Measurements from ENCODE around the gene CCKAR.
A peak's percentile ranks its signal among the peaks of the same experiment; 100 is the strongest.

Gene CCKAR

GRCh38 chr4:26454961-26455360 lies 35.3 kb downstream of the CCKAR start:
- Mint-ChIP-seq H3K27ac (no peak overlapping the region), H3K9me3 (no peaks in the 10 kb centered on the region), H3K4me3 (no peak overlapping the region), H3K27me3 (peaks cover 12% of the 10 kb centered on the region), H3K4me1 (peaks cover 14% of the 10 kb centered on the region)
- no peak for DNase-seq
- ATAC-seq, result no peak

- Mint-ChIP-seq H3K9me3 (peaks cover 4 to 9% of the 10 kb centered on the region in 2 donors), H3K4me1 (no peaks in the 10 kb centered on the region), H3K4me3 (no peak overlapping the region), H3K27me3 (peaks cover 21% of the 10 kb centered on the region), H3K27ac (no peak overlapping the region)
- DNase-seq (no peak), ATAC-seq (no peak)
These were observed 37.4 kb downstream of the CCKAR start for GRCh38 chr4:26452565-26453531.

GRCh38 chr4:26451597-26451996 lies 38.7 kb downstream of the CCKAR start:
- ATAC-seq (no peak), DNase-seq (no peak)
- Mint-ChIP-seq H3K9me3 (peaks cover 4 to 13% of the 10 kb centered on the region in 2 donors), H3K4me3 (no peak overlapping the region), H3K4me1 (no peaks in the 10 kb centered on the region), H3K27ac (no peak overlapping the region), H3K27me3 (peaks cover 30% of the 10 kb centered on the region)

GRCh38 chr4:26450418-26450817 lies 39.9 kb downstream of the CCKAR start:
- peaks cover 37% of the 10 kb centered on the region for H3K27me3 Mint-ChIP-seq
- H3K4me3 Mint-ChIP-seq, result no peak overlapping the region
- no peak for DNase-seq
- H3K9me3 Mint-ChIP-seq, result peaks cover 4 to 13% of the 10 kb centered on the region in 2 donors
- no peaks in the 10 kb centered on the region for H3K4me1 Mint-ChIP-seq
- no peak overlapping the region for H3K27ac Mint-ChIP-seq
- ATAC-seq, result no peak

GRCh38 chr4:26447378-26447777 lies 42.9 kb downstream of the CCKAR start:
- no peak overlapping the region for H3K27ac Mint-ChIP-seq
- no peak for ATAC-seq
- no peak for DNase-seq
- no peak overlapping the region for H3K4me3 Mint-ChIP-seq
- H3K9me3 Mint-ChIP-seq, result peaks cover 13 to 20% of the 10 kb centered on the region in 2 donors
- peaks cover 34% of the 10 kb centered on the region for H3K27me3 Mint-ChIP-seq
- no peaks in the 10 kb centered on the region for H3K4me1 Mint-ChIP-seq

GRCh38 chr4:26441771-26442170 lies 48.5 kb downstream of the CCKAR start:
- Mint-ChIP-seq H3K4me3 (no peak overlapping the region), H3K27me3 (peaks cover 9% of the 10 kb centered on the region), H3K9me3 (peaks cover 0 to 16% of the 10 kb centered on the region in 2 donors), H3K4me1 (no peaks in the 10 kb centered on the region), H3K27ac (peak overlapping the region in 1 of 2 donors; percentile 21)
- ATAC-seq (no peak), DNase-seq (no peak)

GRCh38 chr4:26441102-26441501 lies 49.2 kb downstream of the CCKAR start:
- Mint-ChIP-seq H3K4me1 (no peaks in the 10 kb centered on the region), H3K27me3 (peaks cover 2% of the 10 kb centered on the region), H3K4me3 (no peak overlapping the region), H3K9me3 (peaks cover 0 to 16% of the 10 kb centered on the region in 2 donors), H3K27ac (no peak overlapping the region)
- no peak for DNase-seq
- ATAC-seq, result no peak

GRCh38 chr4:26434030-26434639 lies 56.1 kb downstream of the CCKAR start:
- Mint-ChIP-seq H3K9me3 (no peaks in the 10 kb centered on the region), H3K4me3 (no peak overlapping the region), H3K4me1 (no peaks in the 10 kb centered on the region), H3K27ac (peak overlapping the region in 1 of 2 donors; percentile 82), H3K27me3 (no peaks in the 10 kb centered on the region)
- ATAC-seq (no peak), DNase-seq (no peak)

GRCh38 chr4:26433556-26433955 lies 56.7 kb downstream of the CCKAR start:
- Mint-ChIP-seq H3K27me3 (no peaks in the 10 kb centered on the region), H3K9me3 (no peaks in the 10 kb centered on the region), H3K4me1 (no peaks in the 10 kb centered on the region), H3K27ac (no peak overlapping the region), H3K4me3 (no peak overlapping the region)
- ATAC-seq (no peak), DNase-seq (no peak)

GRCh38 chr4:26432419-26432818 lies 57.9 kb downstream of the CCKAR start:
- DNase-seq (no peak), ATAC-seq (no peak)
- Mint-ChIP-seq H3K4me1 (no peaks in the 10 kb centered on the region), H3K27ac (no peak overlapping the region), H3K27me3 (no peaks in the 10 kb centered on the region), H3K9me3 (no peaks in the 10 kb centered on the region), H3K4me3 (no peak overlapping the region)

GRCh38 chr4:26431461-26432180 lies 58.7 kb downstream of the CCKAR start:
- DNase-seq (no peak), ATAC-seq (no peak)
- H3K4me3 Mint-ChIP-seq, result no peak overlapping the region

More at GRCh38 chr4:26431461-26432180, 58.7 kb downstream of the CCKAR start:
- H3K27me3 Mint-ChIP-seq, result no peaks in the 10 kb centered on the region
- no peaks in the 10 kb centered on the region for H3K9me3 Mint-ChIP-seq
- no peaks in the 10 kb centered on the region for H3K4me1 Mint-ChIP-seq
- peak overlapping the region in 1 of 2 donors; percentile 19 for H3K27ac Mint-ChIP-seq

All from stimulated activated naive CD8-positive, alpha-beta T cell treated with anti-CD3 and anti-CD28 coated beads, Interleukin-15, amount 100 ng/mL, for 72 hours (primary cell).